GM23338 (cell line): Measurements from ENCODE around the gene KSR2. TPM values are rescaled to one million over a fixed set of nuclear protein-coding genes. Genes with fewer than 3 reads are reported as not detected.

Experiments
- ATAC-seq: fragments of 200-7000 bp; cut with Tn5 transposase; 3 replicates; pipeline ENCODE4 v1.9.1; 2020
- DNase-seq: peaks from one replicate; pipeline ENCODE4 v3.0.0-alpha.2; 2015; ENCODE audit warnings: low spot score
- H2AFZ ChIP-seq: fragments of 200-600 bp; sonication (generic); 2 replicates; pipeline ENCODE4 v1.8.0; 2016; ENCODE audit warnings: antibody characterized with exemption, mild to moderate bottlenecking, moderate library complexity
- H3F3A ChIP-seq: fragments of 200-600 bp; sonication (generic); replicated peaks from 2 replicates; pipeline ENCODE4 v1.8.0; 2017; ENCODE audit warnings: antibody characterized with exemption, mixed run types, low read depth
- H3K27ac ChIP-seq: fragments of 200-600 bp; sonication (generic); 2 replicates; pipeline ENCODE4 v1.6.1; 2016; ENCODE audit warnings: low read depth
- H3K27me3 ChIP-seq: fragments of 200-600 bp; sonication (generic); 2 replicates; pipeline ENCODE4 v1.8.0; 2016; ENCODE audit warnings: mild to moderate bottlenecking, mixed run types, moderate library complexity; ENCODE audit not compliant: insufficient read depth
- H3K36me3 ChIP-seq: fragments of 200-600 bp; sonication (generic); 2 replicates; pipeline ENCODE4 v1.8.0; 2016; ENCODE audit warnings: mild to moderate bottlenecking; ENCODE audit not compliant: insufficient read depth
- H3K4me1 ChIP-seq: fragments of 200-600 bp; sonication (generic); 2 replicates; pipeline ENCODE4 v1.8.0; 2016; ENCODE audit warnings: mild to moderate bottlenecking, moderate library complexity; ENCODE audit not compliant: insufficient read depth
- H3K4me2 ChIP-seq: fragments of 200-600 bp; sonication (generic); 2 replicates; pipeline ENCODE4 v1.7.1; 2017; ENCODE audit warnings: mixed run types
- H3K4me3 ChIP-seq: fragments of 200-600 bp; sonication (generic); 2 replicates; pipeline ENCODE4 v1.6.1; 2016; ENCODE audit warnings: mixed run types
- H3K79me2 ChIP-seq: fragments of 200-600 bp; sonication (generic); replicated peaks from 2 replicates; pipeline ENCODE4 v1.8.0; 2017; ENCODE audit warnings: mild to moderate bottlenecking; ENCODE audit not compliant: insufficient read depth
- H3K9me2 ChIP-seq: fragments of 200-600 bp; sonication (generic); 2 replicates; pipeline ENCODE4 v1.8.0; 2017; ENCODE audit not compliant: insufficient read depth
- H4K20me1 ChIP-seq: fragments of 200-600 bp; sonication (generic); replicated peaks from 2 replicates; pipeline ENCODE4 v1.8.0; 2017; ENCODE audit warnings: mild to moderate bottlenecking; ENCODE audit not compliant: insufficient read depth
- H3K27ac Mint-ChIP-seq: 2 replicates; pipeline ENCODE4 v1.8.0; 2020; ENCODE audit warnings: inconsistent platforms, mild to moderate bottlenecking, moderate library complexity, mixed read lengths
- H3K27me3 Mint-ChIP-seq: 3 replicates; pipeline ENCODE4 v1.8.0; 2022; ENCODE audit warnings: low read depth, mild to moderate bottlenecking, moderate library complexity, mixed read lengths, inconsistent platforms; ENCODE audit not compliant: insufficient read depth, poor library complexity
- H3K36me3 Mint-ChIP-seq: 3 replicates; pipeline ENCODE4 v1.8.0; 2021; ENCODE audit warnings: low read depth, mild to moderate bottlenecking, inconsistent platforms, moderate library complexity, mixed read lengths
- H3K4me1 Mint-ChIP-seq: 3 replicates; pipeline ENCODE4 v1.8.0; 2020; ENCODE audit warnings: mild to moderate bottlenecking, inconsistent platforms, mixed read lengths
- H3K4me3 Mint-ChIP-seq: 3 replicates; pipeline ENCODE4 v1.8.0; 2021; ENCODE audit warnings: moderate library complexity, mild to moderate bottlenecking, inconsistent platforms, mixed read lengths
- H3K9me3 Mint-ChIP-seq: 3 replicates; pipeline ENCODE4 v1.8.0; 2020; ENCODE audit warnings: moderate library complexity, mild to moderate bottlenecking, inconsistent platforms, mixed read lengths
- CTCF ChIP-seq, 2 experiments: fragments of 200-600 bp in 1 of 2; sonication (generic) in 1 of 2; conservative IDR thresholded peaks; 2 replicates each; pipeline versions ENCODE4 v1.5.1 to v1.6.1; 2016 to 2017; ENCODE audit warnings: antibody characterized with exemption in 2 of 2, low read depth in 2 of 2, mild to moderate bottlenecking in 2 of 2, moderate library complexity in 1 of 2
- ETS1 ChIP-seq: IDR thresholded peaks from 2 replicates; pipeline ENCODE4 v1.6.1; 2016; ENCODE audit warnings: antibody characterized with exemption
- EZH2 ChIP-seq: fragments of 200-600 bp; sonication (generic); IDR thresholded peaks from one replicate; pipeline ENCODE4 v1.8.0; 2017; ENCODE audit warnings: antibody characterized with exemption, mild to moderate bottlenecking, low read depth; ENCODE audit not compliant: unreplicated experiment
- EZH2phosphoT487 ChIP-seq: fragments of 200-600 bp; sonication (generic); IDR thresholded peaks from one replicate; pipeline ENCODE4 v1.8.1; 2018; ENCODE audit warnings: antibody characterized with exemption; ENCODE audit not compliant: unreplicated experiment
- NANOG ChIP-seq: IDR thresholded peaks from 2 replicates; pipeline ENCODE4 v1.6.1; 2016; ENCODE audit warnings: antibody characterized with exemption, borderline replicate concordance
- POLR2AphosphoS5 ChIP-seq: IDR thresholded peaks from 2 replicates; pipeline ENCODE4 v1.6.1; 2016; ENCODE audit warnings: antibody characterized with exemption, low read depth
- REST ChIP-seq: IDR thresholded peaks from one replicate; pipeline ENCODE4 v1.6.1; 2018; ENCODE audit warnings: antibody characterized with exemption; ENCODE audit not compliant: unreplicated experiment
- STAT1 ChIP-seq: IDR thresholded peaks from one replicate; pipeline ENCODE4 v1.6.1; 2016; ENCODE audit warnings: antibody characterized with exemption; ENCODE audit not compliant: unreplicated experiment
- ZNF462 ChIP-seq: fragments of 250-450 bp; sonication (Bioruptor Pico); IDR thresholded peaks from 2 replicates; pipeline ENCODE4 v1.5.0; 2020; ENCODE audit warnings: mild to moderate bottlenecking, moderate library complexity
- polyA plus RNA-seq: library from polyadenylated mRNA; unstranded; fragments of >200 nt; fragmentation: Nextera tagmentation; extraction: Ambion mirVana; gene quantifications from 2 replicates; pipeline ENCODE4 v1.2.1, GENCODE V29; 2016
- total RNA-seq: library from RNA; depleted of rRNA; stranded (reverse); fragments of >200 nt; shearing (Covaris generic); gene quantifications from 2 replicates; pipeline ENCODE4 v1.2.3, GENCODE V29; 2014

The KSR2 gene
- total and polyA plus RNA-seq, 2 experiments from 2014 or later: 1.1 to 2.7 TPM

GRCh38 chr12:117441751-117442150 lies 527.0 kb downstream of the KSR2 start:
- Histone ChIP-seq H3K4me2 (no peak overlapping the region), H4K20me1 (no peaks in the 10 kb centered on the region), H3K79me2 (no peaks in the 10 kb centered on the region), H2AFZ (no peak overlapping the region), H3K4me3 (no peak overlapping the region), H3K9me2 (no peaks in the 10 kb centered on the region), H3K27ac (no peak overlapping the region), H3K27me3 (no peaks in the 10 kb centered on the region), H3K4me1 (no peaks in the 10 kb centered on the region), H3F3A (no peaks in the 10 kb centered on the region), H3K36me3 (no peaks in the 10 kb centered on the region)
- TF ChIP-seq EZH2: no peak
- no peak for TF ChIP-seq REST
- TF ChIP-seq CTCF (conservative IDR thresholded peaks at IDR 0.05; ENCODE audit: low read depth in 2 of 2): peak in 1 of 2 experiments; percentile 23; a peak in 2 of 4 replicates
- TF ChIP-seq ETS1: no peak
- TF ChIP-seq EZH2phosphoT487: no peak
- no peak for TF ChIP-seq ZNF462 (CRISPR knock-in tag)
- TF ChIP-seq NANOG: no peak
- no peak for TF ChIP-seq POLR2AphosphoS5
- no peak for TF ChIP-seq STAT1
- no peaks in the 10 kb centered on the region for H3K36me3 Mint-ChIP-seq
- ATAC-seq (no peak), DNase-seq (peak; percentile 31)
- H3K4me3 Mint-ChIP-seq: no peak overlapping the region
- H3K27me3 Mint-ChIP-seq: peaks cover 3% of the 10 kb centered on the region
- H3K27ac Mint-ChIP-seq: no peak overlapping the region
- no peaks in the 10 kb centered on the region; the same call in 2 of the 3 replicates for H3K4me1 Mint-ChIP-seq
- H3K9me3 Mint-ChIP-seq: no peaks in the 10 kb centered on the region
